HepG2 (cell line): ENCODE data around the gene PDE3B. TPM values are rescaled to one million over a fixed set of nuclear protein-coding genes. Genes with fewer than 3 reads are reported as not detected.

Experiments used
- ATAC-seq: fragments of 200-7000 bp; cut with Tn5 transposase; 3 replicates; pipeline ENCODE4 v1.9.1; 2020; ENCODE audit warnings: mild to moderate bottlenecking, moderate library complexity
- BruUV-seq: library from RNA; stranded (reverse); fragments of 400-500 nt; replicated peaks from 2 replicates; lab custom pipeline; 2021; lab: Mats Ljungman, UMichigan
- CTCF ChIA-PET: fragments of 300-600 bp; formaldehyde crosslinking; extraction: SDS; loops from one replicate; lab custom pipeline; 2021; ENCODE audit warnings: low total read pairs, inconsistent platforms, low intra/inter-chr PET ratio; lab: Yijun Ruan, JAX
- POLR2A ChIA-PET: fragments of 350-600 bp; sonication (Branson Sonifier 250); formaldehyde crosslinking; loops from one replicate; lab custom pipeline; 2020; ENCODE audit warnings: antibody characterized with exemption, inconsistent platforms; lab: Yijun Ruan, JAX
- DNase-seq: peaks from one replicate; pipeline ENCODE4 v3.0.0-alpha.2; 2015; ENCODE audit warnings: low spot score
- FAIRE-seq: peaks from 3 replicates; lab custom pipeline; 2011; peaks lifted over from hg19 to GRCh38; lab: Jason Lieb, UNC
- H2AFZ ChIP-seq: one replicate; pipeline ENCODE4 v1.6.1; 2011; ENCODE audit warnings: low read length, inconsistent platforms
- H3K27ac ChIP-seq: fragments of 300-600 bp; 3 replicates; pipeline ENCODE4 v1.8.0; 2011; ENCODE audit warnings: mixed run types, mild to moderate bottlenecking, mixed read lengths, low read length, inconsistent platforms; ENCODE audit not compliant: insufficient read depth; ENCODE audit errors: extremely low read length
- H3K27me3 ChIP-seq, 2 experiments: fragments of 200-600 bp in 1 of 2; 2 replicates in 1 of 2; 3 replicates in 1 of 2; pipeline versions ENCODE4 v1.6.0 to v1.8.0; 2011; ENCODE audit warnings: low read length in 2 of 2, mild to moderate bottlenecking in 2 of 2, moderate library complexity in 2 of 2, inconsistent platforms in 1 of 2; ENCODE audit not compliant: insufficient read depth in 2 of 2, control insufficient read depth in 1 of 2
- H3K36me3 ChIP-seq, 2 experiments: fragments of 200-600 bp in 1 of 2; replicated peaks in 1 of 2; 2 replicates in 1 of 2; 3 replicates in 1 of 2; pipeline versions ENCODE4 v1.5.1 to v1.8.0; 2011; ENCODE audit warnings: low read length in 2 of 2, inconsistent platforms in 1 of 2; ENCODE audit not compliant: insufficient read depth in 2 of 2, control insufficient read depth in 1 of 2
- H3K4me1 ChIP-seq: 2 replicates; pipeline ENCODE4 v1.5.1; 2012; ENCODE audit warnings: low read length, inconsistent platforms; ENCODE audit not compliant: insufficient read depth
- H3K4me2 ChIP-seq: 2 replicates; pipeline ENCODE4 v1.6.0; 2011; ENCODE audit warnings: low read depth, low read length, inconsistent platforms
- H3K4me3 ChIP-seq, 3 experiments: fragments of 200-600 bp in 1 of 3; sonication (generic), shearing (Covaris generic) in 1 of 3; replicated peaks in 1 of 3; 2 replicates each; pipeline ENCODE4 v1.5.1; 2011 to 2016; ENCODE audit warnings: low read length in 3 of 3, inconsistent platforms in 2 of 3, low read depth in 2 of 3, mild to moderate bottlenecking in 2 of 3, control low read depth in 1 of 3, mixed read lengths in 1 of 3; ENCODE audit not compliant: insufficient read depth in 1 of 3
- H3K79me2 ChIP-seq: one replicate; pipeline ENCODE4 v1.6.1; 2011; ENCODE audit warnings: low read length, inconsistent platforms; ENCODE audit not compliant: insufficient read depth
- H3K9ac ChIP-seq: 2 replicates; pipeline ENCODE4 v1.6.0; 2011; ENCODE audit warnings: mild to moderate bottlenecking, low read depth, low read length, inconsistent platforms; ENCODE audit not compliant: insufficient read depth
- H3K9me3 ChIP-seq: 2 replicates; pipeline ENCODE4 v1.5.1; 2012; ENCODE audit warnings: mild to moderate bottlenecking, low read length
- H4K20me1 ChIP-seq: 2 replicates; pipeline ENCODE4 v1.6.0; 2011; ENCODE audit warnings: inconsistent platforms, mild to moderate bottlenecking, low read length, moderate library complexity; ENCODE audit not compliant: insufficient read depth
- CHCHD3 ChIP-seq: sonication (generic); formaldehyde crosslinking; IDR thresholded peaks from 2 replicates; pipeline ENCODE4 v1.8.0; 2022; ENCODE audit warnings: mild to moderate bottlenecking, missing genetic modification reagents, moderate library complexity
- HNRNPH1 ChIP-seq: fragments of 200-400 bp; formaldehyde crosslinking; optimal IDR thresholded peaks from 2 replicates; pipeline ENCODE3; 2017; ENCODE audit warnings: mild to moderate bottlenecking, low read depth, low read length
- HNRNPK ChIP-seq: fragments of 200-400 bp; formaldehyde crosslinking; IDR thresholded peaks from 2 replicates; pipeline ENCODE4 v1.6.1; 2018; ENCODE audit warnings: low read length, low read depth, moderate library complexity, mild to moderate bottlenecking; ENCODE audit not compliant: poor library complexity, severe bottlenecking
- MIER3 ChIP-seq: IDR thresholded peaks from 2 replicates; pipeline ENCODE4 v1.6.1; 2016; ENCODE audit warnings: missing compliant biosample characterization, borderline replicate concordance
- PCBP2 ChIP-seq: fragments of 200-400 bp; formaldehyde crosslinking; optimal IDR thresholded peaks from 2 replicates; pipeline ENCODE3; 2018; ENCODE audit warnings: low read length, low read depth; ENCODE audit not compliant: poor library complexity, severe bottlenecking
- SRSF9 ChIP-seq: fragments of 200-400 bp; formaldehyde crosslinking; IDR thresholded peaks from 2 replicates; pipeline ENCODE4 v1.6.1; 2018; ENCODE audit warnings: borderline replicate concordance, mild to moderate bottlenecking, low read depth, low read length; ENCODE audit not compliant: insufficient read depth, poor library complexity, severe bottlenecking
- TRIM24 ChIP-seq: sonication (generic); formaldehyde crosslinking; IDR thresholded peaks from 2 replicates; pipeline ENCODE4 v1.8.0; 2022; ENCODE audit warnings: mild to moderate bottlenecking, missing genetic modification reagents
- ZNF205 ChIP-seq: IDR thresholded peaks from 2 replicates; pipeline ENCODE4 v1.6.1; 2018; ENCODE audit warnings: missing biosample characterization, missing genetic modification reagents
- WGBS: methylation state at CpG from one replicate; pipeline ENCODE4 v1.1.6; 2017; ENCODE audit warnings: low lambda C conversion rate; 5-methylcytosine and 5-hydroxymethylcytosine counted together
- in situ Hi-C: cut with HindIII; loops from 2 replicates; pipeline ENCODE4 v1.10.0; 2017; ENCODE audit warnings: low pct_unique_long_range_greater_than_20kb; ENCODE audit not compliant: extremely low pct_ligation_motif_present
- intact Hi-C: fragments of 100-400 bp; cut with micrococcal nuclease; formaldehyde crosslinking; loops from one replicate; pipeline ENCODE4 v1.10.0; 2022; ENCODE audit not compliant: unreplicated experiment
- polyA plus RNA-seq, 8 experiments: library from polyadenylated mRNA; depleted of rRNA in 3 of 8; stranded (reverse) in 7 of 8; unstranded in 1 of 8; fragments of >200 nt; fragmentation: Illumina TruSeq in 4 of 8; extraction: Trizol in 4 of 8; gene quantifications; 2 replicates each; pipeline versions ENCODE4 v1.2.1 to v1.2.3, GENCODE V29; 2011 to 2016; ENCODE audit warnings: low read depth in 4 of 8, missing spikeins in 1 of 8, mixed read lengths in 1 of 8; ENCODE audit not compliant: insufficient read depth in 1 of 8
- total RNA-seq, 5 experiments: library from RNA; depleted of rRNA; stranded (reverse); fragments of >200 nt; fragmentation: Illumina TruSeq; extraction: Trizol; gene quantifications; 2 replicates each; pipeline ENCODE4 v1.2.3, GENCODE V29; 2016; ENCODE audit warnings: low read depth in 1 of 5
- TF ChIP-seq, protein P1 (sequence below): IDR thresholded peaks from 2 replicates; pipeline ENCODE4 v1.6.1; 2016; ENCODE audit warnings: mild to moderate bottlenecking

Gene PDE3B
- total and polyA plus RNA-seq, 2 of the 13 experiments (the other 11 are each of a cell fraction or from before 2014, with no cell fraction given), result 14.1 to 26.5 TPM

DNA sequence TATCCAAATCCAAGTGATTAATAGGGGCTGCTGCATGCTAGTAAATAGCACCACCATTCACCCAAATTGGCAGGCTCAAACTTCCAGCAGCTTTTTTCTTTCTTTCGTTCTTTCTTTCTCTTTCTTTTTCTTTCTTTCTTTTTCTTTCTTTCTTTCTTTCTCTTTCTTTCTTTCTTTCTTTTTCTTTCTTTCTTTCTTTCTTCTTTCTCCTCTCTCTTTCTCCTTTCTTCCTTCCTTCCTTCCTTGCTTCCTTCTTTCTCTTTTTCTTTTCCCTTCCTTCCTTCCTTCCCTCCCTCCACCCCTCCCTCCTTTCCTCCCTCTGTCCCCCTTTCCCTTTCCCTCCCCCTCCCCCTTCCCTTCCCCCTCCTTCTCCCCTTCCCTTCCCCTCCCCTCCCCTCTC lies 81.5 kb downstream of the PDE3B start:
- intact Hi-C loops, result no loop called here
- TF ChIP-seq PCBP2, result no peak
- peak; percentile 49 for TF ChIP-seq SRSF9
- peak; percentile 92 for TF ChIP-seq HNRNPK
- TF ChIP-seq, all 625 proteins: peak for 2
- H2AFZ ChIP-seq, result no peak overlapping the region
- no peaks in the 10 kb centered on the region for H3K9me3 ChIP-seq
- no peak overlapping the region for H3K27ac ChIP-seq
- FAIRE-seq (no peak), DNase-seq (no peak), ATAC-seq (no peak)
- no peaks in the 10 kb centered on the region for H3K36me3 ChIP-seq
- ChIA-PET CTCF (no interaction called here), POLR2A (no interaction called here)
- BruUV-seq, result no TSS peak
- no peak overlapping the region for H3K4me3 ChIP-seq
- H3K27me3 ChIP-seq, result no peaks in the 10 kb centered on the region
- no peak overlapping the region for H3K9ac ChIP-seq
- in situ Hi-C loops, result no loop called here
- no peaks in the 10 kb centered on the region for H3K4me1 ChIP-seq
- H3K4me2 ChIP-seq, result no peak overlapping the region
- WGBS, result 93% methylated on average over 1 of the region's 1 CpG
- peaks cover 14% of the 10 kb centered on the region for H3K79me2 ChIP-seq
- no peaks in the 10 kb centered on the region for H4K20me1 ChIP-seq

DNA sequence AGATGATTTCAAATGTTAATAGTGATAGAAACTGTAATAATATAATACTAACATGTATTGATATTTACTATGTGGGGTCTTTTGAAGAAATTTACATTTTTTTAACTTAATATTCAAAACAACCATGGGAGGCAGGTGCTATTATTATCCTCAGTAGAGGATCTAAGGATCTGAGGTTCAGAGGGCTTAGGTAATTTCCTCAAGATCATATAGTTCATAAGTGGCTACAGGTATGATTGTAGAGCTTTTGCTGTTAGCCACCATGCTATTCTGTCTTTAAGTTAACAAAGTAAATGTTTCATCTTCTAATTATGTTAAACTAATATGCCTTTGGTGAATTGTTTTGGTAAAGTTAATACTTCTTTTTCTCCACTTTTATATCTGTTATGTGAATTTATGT lies 83.6 kb downstream of the PDE3B start:
- in situ Hi-C loops, result no loop called here
- CTCF ChIA-PET, result no interaction called here

More for the DNA sequence above, 83.6 kb downstream of the PDE3B start:
- H2AFZ ChIP-seq, result no peak overlapping the region
- TF ChIP-seq MIER3 (no peak), ZNF205 (CRISPR knock-in tag) (no peak), TRIM24 (CRISPR knock-in tag) (no peak), CHCHD3 (CRISPR knock-in tag) (no peak), HNRNPH1 (no peak)
- TF ChIP-seq, protein P1, sequence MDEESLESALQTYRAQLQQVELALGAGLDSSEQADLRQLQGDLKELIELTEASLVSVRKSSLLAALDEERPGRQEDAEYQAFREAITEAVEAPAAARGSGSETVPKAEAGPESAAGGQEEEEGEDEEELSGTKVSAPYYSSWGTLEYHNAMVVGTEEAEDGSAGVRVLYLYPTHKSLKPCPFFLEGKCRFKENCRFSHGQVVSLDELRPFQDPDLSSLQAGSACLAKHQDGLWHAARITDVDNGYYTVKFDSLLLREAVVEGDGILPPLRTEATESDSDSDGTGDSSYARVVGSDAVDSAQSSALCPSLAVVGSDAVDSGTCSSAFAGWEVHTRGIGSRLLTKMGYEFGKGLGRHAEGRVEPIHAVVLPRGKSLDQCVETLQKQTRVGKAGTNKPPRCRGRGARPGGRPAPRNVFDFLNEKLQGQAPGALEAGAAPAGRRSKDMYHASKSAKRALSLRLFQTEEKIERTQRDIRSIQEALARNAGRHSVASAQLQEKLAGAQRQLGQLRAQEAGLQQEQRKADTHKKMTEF (CRISPR knock-in tag), result no peak
- no peaks in the 10 kb centered on the region for H4K20me1 ChIP-seq
- peaks cover 16% of the 10 kb centered on the region for H3K79me2 ChIP-seq
- ATAC-seq, result no peak
- no peaks in the 10 kb centered on the region for H3K4me1 ChIP-seq
- no peak for FAIRE-seq
- no peak overlapping the region for H3K9ac ChIP-seq
- no peaks in the 10 kb centered on the region for H3K36me3 ChIP-seq
- no TSS peak for BruUV-seq
- no peak overlapping the region for H3K4me2 ChIP-seq
- no peak overlapping the region for H3K27ac ChIP-seq
- no peaks in the 10 kb centered on the region for H3K27me3 ChIP-seq
- DNase-seq, result no peak
- no peak overlapping the region for H3K4me3 ChIP-seq
- intact Hi-C loops, result no loop called here
- POLR2A ChIA-PET, result no interaction called here
- H3K9me3 ChIP-seq, result no peaks in the 10 kb centered on the region
